ENCODE data around the gene RYR1. TPM values are rescaled to one million over a fixed set of nuclear protein-coding genes. Genes with fewer than 3 reads are reported as not detected.
"Not testable (repeated sequence)": the region's sequence is repeated elsewhere in the genome, so short reads cannot be mapped to it uniquely, and the experiment has no call there.

RYR1 gene
- total RNA-seq, 2 donors from 2014 or later: 0.84 to 3.3 TPM

GRCh38 chr19:38409631-38410133 is 23.8 kb upstream of the RYR1 start:
- no peaks in the 10 kb centered on the region for H3K36me3 ChIP-seq (ENCODE audit: control insufficient read depth, insufficient read depth, low read length)
- Mint-ChIP-seq H3K9me3 (no peaks in the 10 kb centered on the region), H3K27ac (no peak overlapping the region), H3K27me3 (ENCODE audit: insufficient read depth) (peaks cover 32% of the 10 kb centered on the region), H3K36me3 (ENCODE audit: low read depth) (peaks cover 11% of the 10 kb centered on the region), H3K4me1 (no peaks in the 10 kb centered on the region), H3K4me3 (no peak overlapping the region)
- no peak overlapping the region for H3K9ac ChIP-seq (ENCODE audit: extremely low read depth, low read length, poor library complexity, severe bottlenecking)
- no peak overlapping the region for H3K27ac ChIP-seq (ENCODE audit: low read depth, low read length)
- H3K9me3 ChIP-seq (ENCODE audit: control insufficient read depth, low read length): no peaks in the 10 kb centered on the region
- peaks cover 20% of the 10 kb centered on the region for H3K27me3 ChIP-seq (ENCODE audit: control insufficient read depth, insufficient read depth, low read length, poor library complexity, severe bottlenecking)
- no peak for TF ChIP-seq CTCF (conservative IDR thresholded peaks at IDR 0.05)
- DNase-seq: no peak
- no peaks in the 10 kb centered on the region for H3K4me1 ChIP-seq (ENCODE audit: control insufficient read depth, insufficient read depth, low read length)
- no peak overlapping the region for H3K4me3 ChIP-seq (ENCODE audit: low read length)
- WGBS, 2 experiments (ENCODE audit: insufficient coverage in 1 of 2, insufficient read length in 1 of 2): 79 to 93% methylated on average over 7 of the region's 7 CpGs

GRCh38 chr19:38410407-38410806 is 23.1 kb upstream of the RYR1 start:
- not testable (repeated sequence) for H3K9me3 ChIP-seq (ENCODE audit: control insufficient read depth, low read length); H3K4me1 ChIP-seq (ENCODE audit: control insufficient read depth, insufficient read depth, low read length); DNase-seq; H3K27ac ChIP-seq (ENCODE audit: low read depth, low read length); H3K9me3 Mint-ChIP-seq; H3K27ac Mint-ChIP-seq; H3K9ac ChIP-seq (ENCODE audit: extremely low read depth, low read length, poor library complexity, severe bottlenecking); H3K36me3 ChIP-seq (ENCODE audit: control insufficient read depth, insufficient read depth, low read length); H3K4me1 Mint-ChIP-seq; H3K4me3 ChIP-seq (ENCODE audit: low read length); H3K36me3 Mint-ChIP-seq (ENCODE audit: low read depth); H3K4me3 Mint-ChIP-seq
- H3K27me3 Mint-ChIP-seq (ENCODE audit: insufficient read depth): peaks cover 33% of the 10 kb centered on the region
- peaks cover 24% of the 10 kb centered on the region for H3K27me3 ChIP-seq (ENCODE audit: control insufficient read depth, insufficient read depth, low read length, poor library complexity, severe bottlenecking)
- WGBS, 2 experiments (ENCODE audit: insufficient coverage in 1 of 2, insufficient read length in 1 of 2): 89 to 98% methylated on average over 5 to 6 of the region's 6 CpGs

GRCh38 chr19:38411041-38411712 is 22.3 kb upstream of the RYR1 start:
- Mint-ChIP-seq H3K27ac (no peak overlapping the region), H3K36me3 (ENCODE audit: low read depth) (peaks cover 7% of the 10 kb centered on the region), H3K4me3 (no peak overlapping the region), H3K4me1 (no peaks in the 10 kb centered on the region), H3K9me3 (no peaks in the 10 kb centered on the region), H3K27me3 (ENCODE audit: insufficient read depth) (peaks cover 33% of the 10 kb centered on the region)
- H3K36me3 ChIP-seq (ENCODE audit: control insufficient read depth, insufficient read depth, low read length): no peaks in the 10 kb centered on the region
- 93 to 100% methylated on average over 2 to 11 of the region's 13 CpGs for WGBS, 2 experiments (ENCODE audit: insufficient coverage in 1 of 2, insufficient read length in 1 of 2)
- DNase-seq: no peak
- H3K27me3 ChIP-seq (ENCODE audit: control insufficient read depth, insufficient read depth, low read length, poor library complexity, severe bottlenecking): peaks cover 24% of the 10 kb centered on the region
- H3K4me3 ChIP-seq (ENCODE audit: low read length): no peak overlapping the region
- no peak overlapping the region for H3K9ac ChIP-seq (ENCODE audit: extremely low read depth, low read length, poor library complexity, severe bottlenecking)
- no peak overlapping the region for H3K27ac ChIP-seq (ENCODE audit: low read depth, low read length)
- TF ChIP-seq CTCF (conservative IDR thresholded peaks at IDR 0.05): no peak
- no peaks in the 10 kb centered on the region for H3K9me3 ChIP-seq (ENCODE audit: control insufficient read depth, low read length)
- no peaks in the 10 kb centered on the region for H3K4me1 ChIP-seq (ENCODE audit: control insufficient read depth, insufficient read depth, low read length)

GRCh38 chr19:38411898-38412297 is 21.6 kb upstream of the RYR1 start:
- not testable (repeated sequence) for H3K4me3 Mint-ChIP-seq; H3K9ac ChIP-seq (ENCODE audit: extremely low read depth, low read length, poor library complexity, severe bottlenecking); H3K27ac ChIP-seq (ENCODE audit: low read depth, low read length); H3K4me1 ChIP-seq (ENCODE audit: control insufficient read depth, insufficient read depth, low read length); DNase-seq; H3K4me1 Mint-ChIP-seq; H3K4me3 ChIP-seq (ENCODE audit: low read length); H3K9me3 ChIP-seq (ENCODE audit: control insufficient read depth, low read length); H3K27ac Mint-ChIP-seq; H3K36me3 ChIP-seq (ENCODE audit: control insufficient read depth, insufficient read depth, low read length); H3K36me3 Mint-ChIP-seq (ENCODE audit: low read depth); H3K9me3 Mint-ChIP-seq
- H3K27me3 Mint-ChIP-seq (ENCODE audit: insufficient read depth): peaks cover 33% of the 10 kb centered on the region
- WGBS, 2 experiments (ENCODE audit: insufficient coverage in 1 of 2, insufficient read length in 1 of 2): 85 to 89% methylated on average over 3 to 5 of the region's 5 CpGs
- peaks cover 24% of the 10 kb centered on the region for H3K27me3 ChIP-seq (ENCODE audit: control insufficient read depth, insufficient read depth, low read length, poor library complexity, severe bottlenecking)
